ENCODE results near the gene PTTG1. TPM values are rescaled to one million over a fixed set of nuclear protein-coding genes. Genes with fewer than 3 reads are reported as not detected.

PTTG1 gene
- total RNA-seq (2021) (239 to 273 TPM (median 270 TPM) in 3 replicates), Bru-seq, nascent RNA (percentile 96 among the genes with signal in this experiment)
- long read RNA-seq, experiment 1, transcript PTTG1-201 (6 exons, 753 nt): major isoform, 312 of 371 reads
- long read RNA-seq, experiment 1, transcript PTTG1-205 (6 exons, 895 nt): minor isoform, 9 of 371 reads
- long read RNA-seq, experiment 1, transcript PTTG1-202 (5 exons, 1,070 nt): minor isoform, 40 of 371 reads
- long read RNA-seq, experiment 1, partial matches to known transcripts: 7 of 371 reads
- long read RNA-seq, experiment 1, other reads (novel, unspliced or antisense): 3 of 371 reads
- long read RNA-seq, experiment 2, transcript PTTG1-201 (6 exons, 753 nt): major isoform, 261 of 451 reads
- long read RNA-seq, experiment 2, transcript PTTG1-202 (5 exons, 1,070 nt): minor isoform, 137 of 451 reads
- long read RNA-seq, experiment 2, transcript PTTG1-205 (6 exons, 895 nt): minor isoform, 6 of 451 reads
- long read RNA-seq, experiment 2, partial matches to known transcripts: 27 of 451 reads
- long read RNA-seq, experiment 2, other reads (novel, unspliced or antisense): 20 of 451 reads
- long read RNA-seq, experiment 3, transcript PTTG1-202 (5 exons, 1,070 nt): minor isoform, 17 of 60 reads
- long read RNA-seq, experiment 3, transcript PTTG1-205 (6 exons, 895 nt): minor isoform, 16 of 60 reads
- long read RNA-seq, experiment 3, transcript PTTG1-201 (6 exons, 753 nt): major isoform, 20 of 60 reads
- long read RNA-seq, experiment 3, partial matches to known transcripts: 0 of 60 reads
- long read RNA-seq, experiment 3, other reads (novel, unspliced or antisense): 4 of 60 reads

DNA sequence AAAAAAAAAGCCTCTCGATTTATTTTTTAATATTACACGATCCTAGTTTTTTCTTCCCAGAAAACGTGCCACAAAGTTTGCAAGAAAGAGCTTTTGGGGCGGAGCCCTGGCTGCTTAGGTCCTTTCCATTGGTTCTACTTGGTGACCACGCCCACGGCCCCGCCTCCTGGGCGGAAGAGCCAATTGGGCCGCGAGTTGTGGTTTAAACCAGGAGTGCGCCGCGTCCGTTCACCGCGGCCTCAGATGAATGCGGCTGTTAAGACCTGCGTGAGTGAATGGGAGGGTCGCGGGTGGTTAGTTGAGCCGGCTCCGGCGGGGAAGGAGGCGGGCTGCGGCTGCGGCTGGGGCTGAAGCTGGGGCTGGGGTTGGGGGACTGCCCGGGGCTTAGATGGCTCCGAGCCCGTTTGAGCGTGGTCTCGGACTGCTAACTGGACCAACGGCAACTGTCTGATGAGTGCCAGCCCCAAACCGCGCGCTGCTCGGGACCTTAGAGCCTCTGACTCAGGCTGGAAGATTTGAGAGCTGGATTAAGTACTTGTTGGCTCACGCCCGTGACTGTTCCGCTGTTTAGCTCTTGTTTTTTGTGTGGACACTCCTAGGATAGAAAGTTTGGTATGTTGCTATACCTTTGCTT is at the start of gene PTTG1:
Gene PTTG1 (plus strand): TSS at position 231 of the 634 bp plus-strand sequence. CDS start 458 bp downstream, outside the sequence.
- TF ChIP-seq SP1 (CRISPR knock-in tag; conservative IDR thresholded peaks at IDR 0.05): peak; percentile 85
- TF ChIP-seq SMAD3 (CRISPR knock-in tag; IDR thresholded peaks at IDR 0.05; ENCODE audit: borderline replicate concordance): 0 out of 2 replicates have a peak, but pooled peaks have one; percentile 78
- TF ChIP-seq ZNF121 (CRISPR knock-in tag; IDR thresholded peaks at IDR 0.05): no peak
- no peak for TF ChIP-seq JAZF1 (CRISPR knock-in tag; IDR thresholded peaks at IDR 0.05)
- 0 out of 2 replicates have a peak, but pooled peaks have one; percentile 32 for TF ChIP-seq GABPB1 (CRISPR knock-in tag; IDR thresholded peaks at IDR 0.05)
- TF ChIP-seq TEAD4 (CRISPR knock-in tag; IDR thresholded peaks at IDR 0.05): no peak
- TF ChIP-seq NR1H2 (CRISPR knock-in tag; IDR thresholded peaks at IDR 0.05): no peak
- no peak for TF ChIP-seq NFE2L1 (CRISPR knock-in tag; IDR thresholded peaks at IDR 0.05)
- no peak for TF ChIP-seq ESRRA (CRISPR knock-in tag; IDR thresholded peaks at IDR 0.05; ENCODE audit: borderline replicate concordance)
- peak; percentile 56; the same call in 1 of the 2 replicates for TF ChIP-seq ETV6 (CRISPR knock-in tag; IDR thresholded peaks at IDR 0.05)
- peak; percentile 67; the same call in 1 of the 2 replicates for TF ChIP-seq FOXP1 (CRISPR knock-in tag; IDR thresholded peaks at IDR 0.05; ENCODE audit: borderline replicate concordance)
- TF ChIP-seq ZNF232 (CRISPR knock-in tag; IDR thresholded peaks at IDR 0.05): no peak
- peak; percentile 62; the same call in 1 of the 2 replicates for TF ChIP-seq FOXK1 (CRISPR knock-in tag; IDR thresholded peaks at IDR 0.05)
- TF ChIP-seq ATF1 (CRISPR knock-in tag; IDR thresholded peaks at IDR 0.05): no peak
- no peak for TF ChIP-seq RORB (CRISPR knock-in tag; IDR thresholded peaks at IDR 0.05)
- no peak for TF ChIP-seq ZNF317 (CRISPR knock-in tag; IDR thresholded peaks at IDR 0.05; ENCODE audit: borderline replicate concordance, low read depth)
- no peak for TF ChIP-seq KAT7 (CRISPR knock-in tag; IDR thresholded peaks at IDR 0.05; ENCODE audit: borderline replicate concordance)
- TF ChIP-seq OVOL2 (CRISPR knock-in tag; IDR thresholded peaks at IDR 0.05; ENCODE audit: borderline replicate concordance): no peak
- TF ChIP-seq ELF4 (CRISPR knock-in tag; IDR thresholded peaks at IDR 0.05; ENCODE audit: low read depth): no peak
- TF ChIP-seq, protein P1, sequence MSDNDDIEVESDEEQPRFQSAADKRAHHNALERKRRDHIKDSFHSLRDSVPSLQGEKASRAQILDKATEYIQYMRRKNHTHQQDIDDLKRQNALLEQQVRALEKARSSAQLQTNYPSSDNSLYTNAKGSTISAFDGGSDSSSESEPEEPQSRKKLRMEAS (CRISPR knock-in tag; IDR thresholded peaks at IDR 0.05): peak; percentile 63
- TF ChIP-seq CBFB (CRISPR knock-in tag; IDR thresholded peaks at IDR 0.05; ENCODE audit: low read depth): no peak
- 0 out of 2 replicates have a peak, but pooled peaks have one; percentile 37 for TF ChIP-seq CREM (CRISPR knock-in tag; IDR thresholded peaks at IDR 0.05)
- TF ChIP-seq NFYB (CRISPR knock-in tag; conservative IDR thresholded peaks at IDR 0.05; ENCODE audit: low read depth): 0 out of 2 replicates have a peak, but pooled peaks have one; percentile 32
- TF ChIP-seq, protein P2, sequence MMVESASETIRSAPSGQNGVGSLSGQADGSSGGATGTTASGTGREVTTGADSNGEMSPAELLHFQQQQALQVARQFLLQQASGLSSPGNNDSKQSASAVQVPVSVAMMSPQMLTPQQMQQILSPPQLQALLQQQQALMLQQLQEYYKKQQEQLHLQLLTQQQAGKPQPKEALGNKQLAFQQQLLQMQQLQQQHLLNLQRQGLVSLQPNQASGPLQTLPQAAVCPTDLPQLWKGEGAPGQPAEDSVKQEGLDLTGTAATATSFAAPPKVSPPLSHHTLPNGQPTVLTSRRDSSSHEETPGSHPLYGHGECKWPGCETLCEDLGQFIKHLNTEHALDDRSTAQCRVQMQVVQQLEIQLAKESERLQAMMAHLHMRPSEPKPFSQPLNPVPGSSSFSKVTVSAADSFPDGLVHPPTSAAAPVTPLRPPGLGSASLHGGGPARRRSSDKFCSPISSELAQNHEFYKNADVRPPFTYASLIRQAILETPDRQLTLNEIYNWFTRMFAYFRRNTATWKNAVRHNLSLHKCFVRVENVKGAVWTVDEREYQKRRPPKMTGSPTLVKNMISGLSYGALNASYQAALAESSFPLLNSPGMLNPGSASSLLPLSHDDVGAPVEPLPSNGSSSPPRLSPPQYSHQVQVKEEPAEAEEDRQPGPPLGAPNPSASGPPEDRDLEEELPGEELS (CRISPR knock-in tag; IDR thresholded peaks at IDR 0.05): 0 out of 2 replicates have a peak, but pooled peaks have one; percentile 59
- peak; percentile 99 for TF ChIP-seq MYBL2 (CRISPR knock-in tag; IDR thresholded peaks at IDR 0.05)
- TF ChIP-seq TEAD1 (CRISPR knock-in tag; IDR thresholded peaks at IDR 0.05): peak; percentile 81
- TF ChIP-seq, protein P3, sequence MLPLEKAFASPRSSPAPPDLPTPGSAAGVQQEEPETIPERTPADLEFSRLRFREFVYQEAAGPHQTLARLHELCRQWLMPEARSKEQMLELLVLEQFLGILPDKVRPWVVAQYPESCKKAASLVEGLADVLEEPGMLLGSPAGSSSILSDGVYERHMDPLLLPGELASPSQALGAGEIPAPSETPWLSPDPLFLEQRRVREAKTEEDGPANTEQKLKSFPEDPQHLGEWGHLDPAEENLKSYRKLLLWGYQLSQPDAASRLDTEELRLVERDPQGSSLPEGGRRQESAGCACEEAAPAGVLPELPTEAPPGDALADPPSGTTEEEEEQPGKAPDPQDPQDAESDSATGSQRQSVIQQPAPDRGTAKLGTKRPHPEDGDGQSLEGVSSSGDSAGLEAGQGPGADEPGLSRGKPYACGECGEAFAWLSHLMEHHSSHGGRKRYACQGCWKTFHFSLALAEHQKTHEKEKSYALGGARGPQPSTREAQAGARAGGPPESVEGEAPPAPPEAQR (CRISPR knock-in tag; IDR thresholded peaks at IDR 0.05): no peak
- TF ChIP-seq, protein P4, sequence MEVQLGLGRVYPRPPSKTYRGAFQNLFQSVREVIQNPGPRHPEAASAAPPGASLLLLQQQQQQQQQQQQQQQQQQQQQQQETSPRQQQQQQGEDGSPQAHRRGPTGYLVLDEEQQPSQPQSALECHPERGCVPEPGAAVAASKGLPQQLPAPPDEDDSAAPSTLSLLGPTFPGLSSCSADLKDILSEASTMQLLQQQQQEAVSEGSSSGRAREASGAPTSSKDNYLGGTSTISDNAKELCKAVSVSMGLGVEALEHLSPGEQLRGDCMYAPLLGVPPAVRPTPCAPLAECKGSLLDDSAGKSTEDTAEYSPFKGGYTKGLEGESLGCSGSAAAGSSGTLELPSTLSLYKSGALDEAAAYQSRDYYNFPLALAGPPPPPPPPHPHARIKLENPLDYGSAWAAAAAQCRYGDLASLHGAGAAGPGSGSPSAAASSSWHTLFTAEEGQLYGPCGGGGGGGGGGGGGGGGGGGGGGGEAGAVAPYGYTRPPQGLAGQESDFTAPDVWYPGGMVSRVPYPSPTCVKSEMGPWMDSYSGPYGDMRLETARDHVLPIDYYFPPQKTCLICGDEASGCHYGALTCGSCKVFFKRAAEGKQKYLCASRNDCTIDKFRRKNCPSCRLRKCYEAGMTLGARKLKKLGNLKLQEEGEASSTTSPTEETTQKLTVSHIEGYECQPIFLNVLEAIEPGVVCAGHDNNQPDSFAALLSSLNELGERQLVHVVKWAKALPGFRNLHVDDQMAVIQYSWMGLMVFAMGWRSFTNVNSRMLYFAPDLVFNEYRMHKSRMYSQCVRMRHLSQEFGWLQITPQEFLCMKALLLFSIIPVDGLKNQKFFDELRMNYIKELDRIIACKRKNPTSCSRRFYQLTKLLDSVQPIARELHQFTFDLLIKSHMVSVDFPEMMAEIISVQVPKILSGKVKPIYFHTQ (CRISPR knock-in tag; IDR thresholded peaks at IDR 0.05): no peak
- no peak for TF ChIP-seq NR3C1 (CRISPR knock-in tag; conservative IDR thresholded peaks at IDR 0.05; ENCODE audit: low read depth)
- DNase-seq (ENCODE audit: low spot score) (peak; percentile 97), ATAC-seq (peak; percentile 86)
- H3K27ac Mint-ChIP-seq: peak within 1 kb of the TSS; percentile 26
- peaks cover 42% of the 10 kb centered on the region for H3K36me3 Mint-ChIP-seq
- CTCF ChIA-PET: interaction anchor here (0.6 to 2.8 kb wide), 5 partner anchors 17 to 400 kb away, joined by 3 to 26 read pairs (median 5); no protein-coding TSS in a partner anchor
- H3K9me3 Mint-ChIP-seq: no peaks in the 10 kb centered on the region
- H3K4me1 Mint-ChIP-seq: peaks cover 54% of the 10 kb centered on the region
- H3K4me3 Mint-ChIP-seq: peak within 1 kb of the TSS; percentile 95
- POLR2A ChIA-PET: interaction anchor here (0.6 to 1.4 kb wide), 6 partner anchors 17 to 907 kb away, joined by 3 to 4 read pairs (median 3); no protein-coding TSS in a partner anchor
- no peaks in the 10 kb centered on the region for H3K27me3 Mint-ChIP-seq (ENCODE audit: low read depth)

All from WTC11 (cell line).